A549 (cell line): Measurements from ENCODE around the gene SH3GL2. TPM values are rescaled to one million over a fixed set of nuclear protein-coding genes. Genes with fewer than 3 reads are reported as not detected.

Source experiments
- ATAC-seq, 2 experiments: fragments of 200-7000 bp in 1 of 2; fragments of >200 bp in 1 of 2; cut with Nextera tagmentation in 1 of 2; cut with Tn5 transposase in 1 of 2; 3 replicates each; pipeline versions ENCODE4 v1.8.0 to v1.9.1; 2018 to 2020; ENCODE audit warnings: mild to moderate bottlenecking in 1 of 2, moderate library complexity in 1 of 2
- CTCF ChIA-PET: fragments of 300-600 bp; sonication (Branson Sonifier 250); formaldehyde crosslinking; extraction: SDS; loops from one replicate; lab custom pipeline; 2021; ENCODE audit warnings: antibody characterized with exemption, inconsistent platforms; lab: Yijun Ruan, JAX
- POLR2A ChIA-PET: fragments of 350-600 bp; formaldehyde crosslinking; extraction: SDS; loops from one replicate; lab custom pipeline; 2021; ENCODE audit warnings: antibody characterized with exemption, inconsistent platforms; lab: Yijun Ruan, JAX
- DNase-seq, 2 experiments: peaks; one replicate each; pipeline versions ENCODE4 v3.0.0 to v3.0.0-alpha.2; 2011 to 2016; ENCODE audit warnings: low read depth in 1 of 2, low spot score in 1 of 2
- FAIRE-seq: peaks from 2 replicates; lab custom pipeline; 2011; peaks lifted over from hg19 to GRCh38; lab: Jason Lieb, UNC
- H3K27ac ChIP-seq, 2 experiments: fragments of >200 bp; sonication (Bioruptor Twin); formaldehyde crosslinking; 3 replicates each; pipeline ENCODE4 v1.5.1; 2016 to 2017
- H3K4me1 ChIP-seq: fragments of >200 bp; sonication (Bioruptor Twin); formaldehyde crosslinking; 3 replicates; pipeline ENCODE4 v1.6.1; 2016
- H3K4me2 ChIP-seq: fragments of >200 bp; sonication (Bioruptor Twin); formaldehyde crosslinking; 3 replicates; pipeline ENCODE4 v1.6.1; 2016
- H3K4me3 ChIP-seq: fragments of >200 bp; sonication (Bioruptor Twin); formaldehyde crosslinking; 3 replicates; pipeline ENCODE4 v1.5.1; 2016
- H3K9me3 ChIP-seq: fragments of >200 bp; sonication (Bioruptor Twin); formaldehyde crosslinking; 3 replicates; pipeline ENCODE4 v1.6.1; 2016
- BHLHE40 ChIP-seq: IDR thresholded peaks from 2 replicates; pipeline ENCODE4 v1.6.1; 2012; ENCODE audit warnings: low read depth, low read length, inconsistent platforms
- CEBPB ChIP-seq, 2 experiments: fragments of >200 bp in 1 of 2; sonication (Bioruptor Twin) in 1 of 2; formaldehyde crosslinking in 1 of 2; IDR thresholded peaks; 2 replicates each; pipeline ENCODE4 v1.6.1; 2012 to 2016
- EHMT2 ChIP-seq: fragments of 200-600 bp; sonication (generic); IDR thresholded peaks from 2 replicates; pipeline ENCODE4 v1.6.1; 2016; ENCODE audit warnings: antibody characterized with exemption, low read depth, mild to moderate bottlenecking, moderate library complexity
- EP300 ChIP-seq, 2 experiments: fragments of >200 bp; sonication (Bioruptor Twin); formaldehyde crosslinking; IDR thresholded peaks; 2 replicates in 1 of 2; 3 replicates in 1 of 2; pipeline ENCODE4 v1.6.1; 2016 to 2017
- FOSL2 ChIP-seq, 2 experiments: fragments of 450-650 bp in 1 of 2; fragments of >200 bp in 1 of 2; sonication (Bioruptor Twin) in 1 of 2; formaldehyde crosslinking; IDR thresholded peaks; 2 replicates each; pipeline versions ENCODE4 v1.5.0 to v1.6.1; 2016 to 2020; ENCODE audit warnings: mild to moderate bottlenecking in 1 of 2, moderate library complexity in 1 of 2
- FOXS1 ChIP-seq: fragments of 250-450 bp; sonication (Bioruptor Pico); IDR thresholded peaks from 2 replicates; pipeline ENCODE4 v1.5.0; 2020; ENCODE audit warnings: mild to moderate bottlenecking, moderate library complexity
- HDAC2 ChIP-seq: fragments of 200-600 bp; sonication (generic); IDR thresholded peaks from 2 replicates; pipeline ENCODE4 v1.6.1; 2016
- HEYL ChIP-seq: fragments of 250-450 bp; sonication (Bioruptor Pico); IDR thresholded peaks from 2 replicates; pipeline ENCODE4 v1.8.0; 2021; ENCODE audit warnings: mild to moderate bottlenecking, moderate library complexity
- HOXA7 ChIP-seq: fragments of 250-450 bp; sonication (Bioruptor Pico); IDR thresholded peaks from 2 replicates; pipeline ENCODE4 v1.5.0; 2020; ENCODE audit warnings: mild to moderate bottlenecking, moderate library complexity
- HOXB13 ChIP-seq: fragments of 250-450 bp; sonication (Bioruptor Pico); IDR thresholded peaks from 2 replicates; pipeline ENCODE4 v1.5.0; 2020; ENCODE audit warnings: low read depth, mild to moderate bottlenecking, moderate library complexity
- JUN ChIP-seq, 2 experiments: fragments of >200 bp; sonication (Bioruptor Twin); formaldehyde crosslinking; IDR thresholded peaks; 2 replicates in 1 of 2; 3 replicates in 1 of 2; pipeline ENCODE4 v1.6.1; 2016 to 2017
- KDM5A ChIP-seq: fragments of 200-600 bp; sonication (generic); IDR thresholded peaks from 2 replicates; pipeline ENCODE4 v1.6.1; 2016; ENCODE audit warnings: antibody characterized with exemption, mild to moderate bottlenecking
- MYC ChIP-seq: IDR thresholded peaks from 2 replicates; pipeline ENCODE4 v1.6.1; 2012; ENCODE audit warnings: mild to moderate bottlenecking, inconsistent platforms, low read length, improper control_type of control experiment, borderline replicate concordance
- NFE2L2 ChIP-seq: fragments of 150-350 bp; conservative IDR thresholded peaks from 2 replicates; pipeline ENCODE4 v1.6.1; 2014; ENCODE audit warnings: low read length
- NPAS2 ChIP-seq: fragments of 250-450 bp; sonication (Bioruptor Pico); IDR thresholded peaks from 2 replicates; pipeline ENCODE4 v1.8.0; 2022; ENCODE audit warnings: mild to moderate bottlenecking, moderate library complexity, borderline replicate concordance
- NR3C1 ChIP-seq: fragments of >200 bp; sonication (Bioruptor Twin); formaldehyde crosslinking; IDR thresholded peaks from 3 replicates; pipeline ENCODE4 v1.6.1; 2017
- POLR2A ChIP-seq: IDR thresholded peaks from 2 replicates; pipeline ENCODE4 v1.6.1; 2012; ENCODE audit warnings: mild to moderate bottlenecking, low read length
- RFX5 ChIP-seq: fragments of 450-650 bp; IDR thresholded peaks from 2 replicates; pipeline ENCODE4 v1.7.1; 2014; ENCODE audit warnings: antibody characterized with exemption, mild to moderate bottlenecking, moderate library complexity
- RNF2 ChIP-seq: fragments of 200-600 bp; sonication (generic); IDR thresholded peaks from 2 replicates; pipeline ENCODE4 v1.6.1; 2016; ENCODE audit warnings: low read depth, mild to moderate bottlenecking, antibody characterized with exemption, moderate library complexity, borderline replicate concordance
- SREBF2 ChIP-seq: fragments of 450-650 bp; IDR thresholded peaks from 2 replicates; pipeline ENCODE4 v1.6.1; 2014; ENCODE audit warnings: mild to moderate bottlenecking, moderate library complexity
- ZNF302 ChIP-seq: fragments of 250-450 bp; sonication (Bioruptor Pico); IDR thresholded peaks from 2 replicates; pipeline ENCODE4 v1.9.0; 2021; ENCODE audit warnings: inconsistent platforms, mild to moderate bottlenecking, moderate library complexity
- ZSCAN20 ChIP-seq: fragments of 250-450 bp; sonication (Bioruptor Pico); IDR thresholded peaks from 2 replicates; pipeline ENCODE4 v1.8.0; 2022; ENCODE audit warnings: mild to moderate bottlenecking, moderate library complexity
- WGBS: methylation state at CpG from one replicate; pipeline ENCODE4 v1.1.6; 2017; ENCODE audit errors: missing lambda C conversion rate; 5-methylcytosine and 5-hydroxymethylcytosine counted together
- polyA plus RNA-seq, 4 experiments: library from polyadenylated mRNA; depleted of rRNA in 3 of 4; stranded (reverse); fragments of >200 nt; fragmentation: RNase III in 1 of 4; extraction: RNeasy Plus Mini Kit Qiagen cat#74134 plus additional on column Dnase treatment in 1 of 4; gene quantifications; 2 replicates in 3 of 4; 3 replicates in 1 of 4; pipeline ENCODE4 v1.2.3, GENCODE V29; 2011 to 2017
- TF ChIP-seq, protein P1 (sequence below): fragments of 250-450 bp; sonication (Bioruptor Pico); IDR thresholded peaks from 2 replicates; pipeline ENCODE4 v1.5.0; 2020; ENCODE audit warnings: low read depth, mild to moderate bottlenecking, moderate library complexity
- TF ChIP-seq, protein P2 (sequence below): fragments of >200 bp; sonication (Bioruptor Twin); formaldehyde crosslinking; IDR thresholded peaks from 3 replicates; pipeline ENCODE4 v1.6.1; 2016
- TF ChIP-seq, protein P3 (sequence below): IDR thresholded peaks from 2 replicates; pipeline ENCODE4 v1.6.1; 2012
- TF ChIP-seq, protein P4 (sequence below): fragments of 200-600 bp; sonication (generic); IDR thresholded peaks from 2 replicates; pipeline ENCODE4 v1.6.1; 2016; ENCODE audit warnings: antibody characterized with exemption, mild to moderate bottlenecking, moderate library complexity

The SH3GL2 gene
- polyA plus RNA-seq, 2 of the 4 experiments (the other 2 are of a cell fraction), result 0.03 TPM

DNA sequence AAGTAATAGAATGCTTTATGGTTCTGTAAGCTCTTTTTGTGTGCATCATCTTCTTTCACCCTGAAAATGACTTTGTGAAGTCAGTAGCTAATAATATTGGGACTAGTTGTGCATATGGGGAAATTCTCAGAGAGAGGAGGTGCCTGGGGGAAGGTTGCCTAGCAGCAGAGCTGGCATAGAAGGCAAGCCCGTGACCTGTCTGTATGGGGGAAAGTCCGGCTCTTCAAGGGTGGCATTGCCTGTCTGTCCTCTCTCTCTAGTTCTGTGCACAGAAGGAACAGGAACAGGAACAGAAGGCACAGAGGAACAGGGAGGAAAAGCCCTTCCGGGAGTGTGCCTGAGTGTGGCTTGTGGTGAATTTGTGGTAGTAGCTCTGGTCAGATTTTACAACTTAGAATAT lies 33.1 kb downstream of the SH3GL2 start:
- H3K9me3 ChIP-seq, result no peaks in the 10 kb centered on the region
- WGBS, result 0% methylated on average over 3 of the region's 3 CpGs
- H3K4me1 ChIP-seq, result no peaks in the 10 kb centered on the region
- POLR2A ChIA-PET, result no interaction called here
- no peak overlapping the region for H3K4me3 ChIP-seq
- no peak overlapping the region for H3K4me2 ChIP-seq
- no peak overlapping the region for H3K27ac ChIP-seq
- FAIRE-seq (no peak), ATAC-seq (no peak), DNase-seq (no peak)
- TF ChIP-seq NFE2L2, result no peak
- CTCF ChIA-PET, result no interaction called here

DNA sequence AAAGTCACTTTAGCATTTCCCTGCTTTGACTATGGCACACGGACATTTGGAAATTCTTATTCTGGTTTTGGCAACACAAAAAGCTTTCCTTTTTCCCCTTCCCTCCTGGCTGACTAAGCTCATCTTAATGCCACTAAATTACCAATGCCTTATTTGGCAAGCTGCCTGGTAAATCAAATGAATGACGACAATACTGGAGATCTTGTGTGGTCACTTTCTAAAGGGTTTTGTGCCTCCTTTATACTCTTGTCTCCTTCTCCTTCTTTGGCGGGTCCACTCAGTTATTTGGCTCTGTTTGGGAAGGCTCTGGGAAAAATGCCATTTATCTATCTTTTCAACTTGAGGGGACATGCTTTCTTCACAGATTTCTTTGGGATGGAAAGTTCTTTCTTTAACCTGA lies 34.9 kb downstream of the SH3GL2 start:
- Histone ChIP-seq H3K4me1 (no peaks in the 10 kb centered on the region), H3K4me2 (no peak overlapping the region), H3K9me3 (no peaks in the 10 kb centered on the region), H3K27ac (no peak overlapping the region), H3K4me3 (no peak overlapping the region)
- ATAC-seq (no peak), FAIRE-seq (no peak), DNase-seq (no peak)
- 3% methylated on average over 3 of the region's 3 CpGs for WGBS
- POLR2A ChIA-PET, result no interaction called here
- TF ChIP-seq JUN (IDR thresholded peaks at IDR 0.05), result no peak
- TF ChIP-seq, protein P1, sequence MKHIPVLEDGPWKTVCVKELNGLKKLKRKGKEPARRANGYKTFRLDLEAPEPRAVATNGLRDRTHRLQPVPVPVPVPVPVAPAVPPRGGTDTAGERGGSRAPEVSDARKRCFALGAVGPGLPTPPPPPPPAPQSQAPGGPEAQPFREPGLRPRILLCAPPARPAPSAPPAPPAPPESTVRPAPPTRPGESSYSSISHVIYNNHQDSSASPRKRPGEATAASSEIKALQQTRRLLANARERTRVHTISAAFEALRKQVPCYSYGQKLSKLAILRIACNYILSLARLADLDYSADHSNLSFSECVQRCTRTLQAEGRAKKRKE, result no peak
- TF ChIP-seq RNF2, result no peak
- TF ChIP-seq, protein P2, sequence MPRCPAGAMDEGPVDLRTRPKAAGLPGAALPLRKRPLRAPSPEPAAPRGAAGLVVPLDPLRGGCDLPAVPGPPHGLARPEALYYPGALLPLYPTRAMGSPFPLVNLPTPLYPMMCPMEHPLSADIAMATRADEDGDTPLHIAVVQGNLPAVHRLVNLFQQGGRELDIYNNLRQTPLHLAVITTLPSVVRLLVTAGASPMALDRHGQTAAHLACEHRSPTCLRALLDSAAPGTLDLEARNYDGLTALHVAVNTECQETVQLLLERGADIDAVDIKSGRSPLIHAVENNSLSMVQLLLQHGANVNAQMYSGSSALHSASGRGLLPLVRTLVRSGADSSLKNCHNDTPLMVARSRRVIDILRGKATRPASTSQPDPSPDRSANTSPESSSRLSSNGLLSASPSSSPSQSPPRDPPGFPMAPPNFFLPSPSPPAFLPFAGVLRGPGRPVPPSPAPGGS, result no peak
- no peak for TF ChIP-seq FOSL2 (IDR thresholded peaks at IDR 0.05)
- no peak for TF ChIP-seq FOSL2 (CRISPR knock-in tag; IDR thresholded peaks at IDR 0.05)
- TF ChIP-seq ZNF302 (CRISPR knock-in tag), result no peak
- TF ChIP-seq ZSCAN20 (CRISPR knock-in tag), result no peak
- TF ChIP-seq, all 56 proteins: peak for 0
- CTCF ChIA-PET, result no interaction called here

DNA sequence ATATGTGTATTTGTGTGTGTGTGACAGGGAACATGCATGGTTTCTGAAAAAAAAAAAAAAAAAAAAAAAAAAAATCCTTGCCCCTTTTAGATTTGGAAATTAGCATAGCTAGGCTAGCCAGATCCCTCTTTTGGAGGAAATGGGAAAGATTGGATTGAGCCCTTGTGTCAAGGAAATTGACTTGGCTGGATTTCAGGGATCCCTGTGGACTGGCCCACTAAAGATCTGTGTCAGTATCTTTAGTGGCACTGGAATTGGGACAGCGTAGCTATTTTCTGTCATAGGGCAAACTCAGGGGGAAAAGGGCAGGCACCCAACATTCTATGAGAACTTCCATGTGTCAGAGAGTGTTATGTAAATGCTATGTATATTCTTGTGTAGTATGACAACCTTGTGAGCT lies 35.4 kb downstream of the SH3GL2 start:
- H3K4me3 ChIP-seq, result no peak overlapping the region
- no peak overlapping the region for H3K27ac ChIP-seq
- H3K9me3 ChIP-seq, result no peaks in the 10 kb centered on the region
- ATAC-seq (no peak), FAIRE-seq (no peak), DNase-seq (no peak)
- H3K4me2 ChIP-seq, result no peak overlapping the region
- WGBS, result 6% methylated on average over 1 of the region's 1 CpG
- no peaks in the 10 kb centered on the region for H3K4me1 ChIP-seq
- TF ChIP-seq HOXA7 (no peak), FOSL2 (IDR thresholded peaks at IDR 0.05) (no peak), FOSL2 (CRISPR knock-in tag; IDR thresholded peaks at IDR 0.05) (no peak), MYC (no peak), CEBPB (IDR thresholded peaks at IDR 0.05) (no peak), NFE2L2 (no peak), HEYL (no peak), POLR2A (no peak), FOXS1 (CRISPR knock-in tag) (no peak), BHLHE40 (no peak), ZSCAN20 (CRISPR knock-in tag) (no peak), NPAS2 (CRISPR knock-in tag) (no peak), HOXB13 (CRISPR knock-in tag) (no peak)
- TF ChIP-seq, protein P3, sequence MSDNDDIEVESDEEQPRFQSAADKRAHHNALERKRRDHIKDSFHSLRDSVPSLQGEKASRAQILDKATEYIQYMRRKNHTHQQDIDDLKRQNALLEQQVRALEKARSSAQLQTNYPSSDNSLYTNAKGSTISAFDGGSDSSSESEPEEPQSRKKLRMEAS, result no peak
- ChIA-PET CTCF (no interaction called here), POLR2A (no interaction called here)

DNA sequence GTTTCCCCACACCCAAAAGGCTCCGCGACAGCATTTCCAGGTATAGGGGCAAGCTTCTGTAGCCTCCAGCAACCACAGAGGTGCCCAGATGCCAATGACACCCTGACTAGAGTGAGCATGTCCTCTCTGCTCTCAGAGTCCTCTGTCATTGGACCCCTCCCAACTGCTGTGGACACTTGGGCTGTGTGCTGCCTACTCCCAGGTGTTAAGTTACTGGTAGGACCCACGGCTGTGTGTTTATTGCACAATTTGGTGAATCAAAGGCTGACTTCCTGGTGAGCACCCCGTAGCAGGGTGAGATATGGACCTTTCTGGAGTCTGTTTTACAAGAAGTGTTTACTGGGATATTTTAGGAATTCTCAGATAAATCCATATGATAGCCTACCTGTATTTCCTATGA lies 36.0 kb downstream of the SH3GL2 start:
- WGBS, result 41% methylated on average over 4 of the region's 4 CpGs
- Histone ChIP-seq H3K9me3 (no peaks in the 10 kb centered on the region), H3K4me1 (no peaks in the 10 kb centered on the region), H3K4me3 (no peak overlapping the region), H3K27ac (no peak overlapping the region), H3K4me2 (no peak overlapping the region)
- ChIA-PET POLR2A (no interaction called here), CTCF (no interaction called here)
- ATAC-seq (no peak), FAIRE-seq (no peak), DNase-seq (no peak)
- TF ChIP-seq KDM5A (no peak), JUN (IDR thresholded peaks at IDR 0.05) (no peak), EHMT2 (no peak), EP300 (IDR thresholded peaks at IDR 0.05) (no peak), HDAC2 (no peak), SREBF2 (no peak), NR3C1 (no peak), RFX5 (no peak)
- TF ChIP-seq, protein P4, sequence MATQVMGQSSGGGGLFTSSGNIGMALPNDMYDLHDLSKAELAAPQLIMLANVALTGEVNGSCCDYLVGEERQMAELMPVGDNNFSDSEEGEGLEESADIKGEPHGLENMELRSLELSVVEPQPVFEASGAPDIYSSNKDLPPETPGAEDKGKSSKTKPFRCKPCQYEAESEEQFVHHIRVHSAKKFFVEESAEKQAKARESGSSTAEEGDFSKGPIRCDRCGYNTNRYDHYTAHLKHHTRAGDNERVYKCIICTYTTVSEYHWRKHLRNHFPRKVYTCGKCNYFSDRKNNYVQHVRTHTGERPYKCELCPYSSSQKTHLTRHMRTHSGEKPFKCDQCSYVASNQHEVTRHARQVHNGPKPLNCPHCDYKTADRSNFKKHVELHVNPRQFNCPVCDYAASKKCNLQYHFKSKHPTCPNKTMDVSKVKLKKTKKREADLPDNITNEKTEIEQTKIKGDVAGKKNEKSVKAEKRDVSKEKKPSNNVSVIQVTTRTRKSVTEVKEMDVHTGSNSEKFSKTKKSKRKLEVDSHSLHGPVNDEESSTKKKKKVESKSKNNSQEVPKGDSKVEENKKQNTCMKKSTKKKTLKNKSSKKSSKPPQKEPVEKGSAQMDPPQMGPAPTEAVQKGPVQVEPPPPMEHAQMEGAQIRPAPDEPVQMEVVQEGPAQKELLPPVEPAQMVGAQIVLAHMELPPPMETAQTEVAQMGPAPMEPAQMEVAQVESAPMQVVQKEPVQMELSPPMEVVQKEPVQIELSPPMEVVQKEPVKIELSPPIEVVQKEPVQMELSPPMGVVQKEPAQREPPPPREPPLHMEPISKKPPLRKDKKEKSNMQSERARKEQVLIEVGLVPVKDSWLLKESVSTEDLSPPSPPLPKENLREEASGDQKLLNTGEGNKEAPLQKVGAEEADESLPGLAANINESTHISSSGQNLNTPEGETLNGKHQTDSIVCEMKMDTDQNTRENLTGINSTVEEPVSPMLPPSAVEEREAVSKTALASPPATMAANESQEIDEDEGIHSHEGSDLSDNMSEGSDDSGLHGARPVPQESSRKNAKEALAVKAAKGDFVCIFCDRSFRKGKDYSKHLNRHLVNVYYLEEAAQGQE, result no peak
- TF ChIP-seq, protein P2, result no peak
- TF ChIP-seq, protein P3, result no peak
